OCI-LY1 (cell line): ENCODE measurements around the gene CHST8.

Experiments
- H2AFZ ChIP-seq: fragments of 200-600 bp; sonication (generic), shearing (Covaris generic); 2 replicates; pipeline ENCODE4 v1.6.0; 2014; ENCODE audit warnings: antibody characterized with exemption, mild to moderate bottlenecking, low read length
- H3F3A ChIP-seq: fragments of 200-600 bp; sonication (generic), shearing (Covaris generic); 2 replicates; pipeline ENCODE4 v1.6.0; 2014; ENCODE audit warnings: mild to moderate bottlenecking, antibody characterized with exemption, low read length, moderate library complexity; ENCODE audit not compliant: insufficient read depth
- H3K27ac ChIP-seq: fragments of 200-600 bp; sonication (generic); 2 replicates; pipeline ENCODE4 v1.5.1; 2014; ENCODE audit warnings: low read length, mixed run types, mild to moderate bottlenecking, low read depth; ENCODE audit not compliant: poor library complexity, severe bottlenecking
- H3K27me3 ChIP-seq: fragments of 200-600 bp; sonication (generic); 2 replicates; pipeline ENCODE4 v1.6.0; 2014; ENCODE audit warnings: antibody characterized with exemption, mild to moderate bottlenecking, low read length, moderate library complexity; ENCODE audit not compliant: insufficient read depth
- H3K36me3 ChIP-seq: fragments of 200-600 bp; sonication (generic); 2 replicates; pipeline ENCODE4 v1.6.1; 2014; ENCODE audit warnings: mild to moderate bottlenecking, antibody characterized with exemption, low read length, moderate library complexity, mixed read lengths; ENCODE audit not compliant: insufficient read depth
- H3K4me1 ChIP-seq: fragments of 200-600 bp; sonication (generic); 2 replicates; pipeline ENCODE4 v1.5.1; 2014; ENCODE audit warnings: mild to moderate bottlenecking, low read length, moderate library complexity; ENCODE audit not compliant: insufficient read depth, severe bottlenecking
- H3K4me2 ChIP-seq: fragments of 200-600 bp; sonication (generic), shearing (Covaris generic); 2 replicates; pipeline ENCODE4 v1.6.1; 2014; ENCODE audit warnings: low read length
- H3K4me3 ChIP-seq: fragments of 200-600 bp; sonication (generic); 2 replicates; pipeline ENCODE4 v1.5.1; 2014; ENCODE audit warnings: low read length, low read depth, mild to moderate bottlenecking, mixed read lengths; ENCODE audit not compliant: poor library complexity, severe bottlenecking
- H3K79me2 ChIP-seq: fragments of 200-600 bp; shearing (Covaris generic); 2 replicates; pipeline ENCODE4 v1.6.1; 2016; ENCODE audit warnings: mixed run types, low read length, mixed read lengths; ENCODE audit not compliant: insufficient read depth
- H3K9ac ChIP-seq: fragments of 200-600 bp; sonication (generic), shearing (Covaris generic); 2 replicates; pipeline ENCODE4 v1.6.1; 2014; ENCODE audit warnings: mild to moderate bottlenecking, low read length, mixed read lengths
- H3K9me2 ChIP-seq: fragments of 200-600 bp; sonication (generic), shearing (Covaris generic); 2 replicates; pipeline ENCODE4 v1.6.1; 2014; ENCODE audit warnings: low read depth, mild to moderate bottlenecking, low read length, mixed read lengths
- H3K9me3 ChIP-seq: fragments of 200-600 bp; shearing (Covaris generic); 2 replicates; pipeline ENCODE4 v1.6.1; 2014; ENCODE audit warnings: low read length, mixed read lengths
- H4K20me1 ChIP-seq: fragments of 200-600 bp; sonication (generic), shearing (Covaris generic); 2 replicates; pipeline ENCODE4 v1.6.0; 2016; ENCODE audit warnings: mild to moderate bottlenecking, low read length; ENCODE audit not compliant: insufficient read depth
- EZH2 ChIP-seq: fragments of 200-600 bp; sonication (generic), shearing (Covaris generic); IDR thresholded peaks from 2 replicates; pipeline ENCODE4 v1.8.0; 2017; ENCODE audit warnings: borderline replicate concordance, mixed run types, mild to moderate bottlenecking, antibody characterized with exemption, low read length, moderate library complexity, mixed read lengths
- TF ChIP-seq, protein P1 (sequence below): fragments of 200-600 bp; sonication (generic), shearing (Covaris generic); IDR thresholded peaks from 2 replicates; pipeline ENCODE4 v1.5.1; 2017; ENCODE audit warnings: mild to moderate bottlenecking, antibody characterized with exemption, low read length, moderate library complexity, mixed read lengths

Gene CHST8

GRCh38 chr19:33725567-33725966 is 103.8 kb downstream of the CHST8 start:
- no peaks in the 10 kb centered on the region for H3K36me3 ChIP-seq
- no peaks in the 10 kb centered on the region for H3K27me3 ChIP-seq
- H3K27ac ChIP-seq = no peak overlapping the region

DNA sequence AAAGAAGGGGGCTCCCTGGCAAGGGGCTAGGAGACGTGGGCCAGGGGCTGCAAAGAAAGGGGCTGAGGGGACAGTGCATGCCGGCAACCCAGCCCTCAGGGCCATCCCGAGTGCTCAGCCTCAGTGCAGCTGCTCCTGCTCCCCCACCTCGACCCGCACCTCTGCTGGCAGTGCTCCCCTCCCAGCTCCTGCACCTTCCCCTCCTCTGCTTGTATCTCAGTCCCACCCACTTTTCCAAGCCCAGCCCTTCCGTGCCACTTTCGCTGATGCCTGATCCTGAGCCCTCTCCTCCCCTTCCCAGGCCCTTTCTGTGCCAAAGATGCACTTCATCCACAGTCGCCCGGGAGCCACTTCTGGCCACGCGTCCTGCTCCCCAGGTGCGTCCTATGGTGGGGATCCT is 105.0 kb downstream of the CHST8 start:
- Histone ChIP-seq H3F3A (no peaks in the 10 kb centered on the region), H3K79me2 (no peaks in the 10 kb centered on the region), H3K4me1 (no peaks in the 10 kb centered on the region), H3K4me2 (no peak overlapping the region), H3K27me3 (no peaks in the 10 kb centered on the region), H3K9ac (no peak overlapping the region), H3K9me3 (no peaks in the 10 kb centered on the region), H3K9me2 (no peaks in the 10 kb centered on the region), H3K4me3 (no peak overlapping the region), H2AFZ (no peak overlapping the region), H3K27ac (no peak overlapping the region), H3K36me3 (no peaks in the 10 kb centered on the region), H4K20me1 (no peaks in the 10 kb centered on the region)
- no peak for TF ChIP-seq EZH2
- TF ChIP-seq, protein P1, sequence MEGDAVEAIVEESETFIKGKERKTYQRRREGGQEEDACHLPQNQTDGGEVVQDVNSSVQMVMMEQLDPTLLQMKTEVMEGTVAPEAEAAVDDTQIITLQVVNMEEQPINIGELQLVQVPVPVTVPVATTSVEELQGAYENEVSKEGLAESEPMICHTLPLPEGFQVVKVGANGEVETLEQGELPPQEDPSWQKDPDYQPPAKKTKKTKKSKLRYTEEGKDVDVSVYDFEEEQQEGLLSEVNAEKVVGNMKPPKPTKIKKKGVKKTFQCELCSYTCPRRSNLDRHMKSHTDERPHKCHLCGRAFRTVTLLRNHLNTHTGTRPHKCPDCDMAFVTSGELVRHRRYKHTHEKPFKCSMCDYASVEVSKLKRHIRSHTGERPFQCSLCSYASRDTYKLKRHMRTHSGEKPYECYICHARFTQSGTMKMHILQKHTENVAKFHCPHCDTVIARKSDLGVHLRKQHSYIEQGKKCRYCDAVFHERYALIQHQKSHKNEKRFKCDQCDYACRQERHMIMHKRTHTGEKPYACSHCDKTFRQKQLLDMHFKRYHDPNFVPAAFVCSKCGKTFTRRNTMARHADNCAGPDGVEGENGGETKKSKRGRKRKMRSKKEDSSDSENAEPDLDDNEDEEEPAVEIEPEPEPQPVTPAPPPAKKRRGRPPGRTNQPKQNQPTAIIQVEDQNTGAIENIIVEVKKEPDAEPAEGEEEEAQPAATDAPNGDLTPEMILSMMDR = no peak

More at GRCh38 chr19:33725567-33725966, 103.8 kb downstream of the CHST8 start:
- H2AFZ ChIP-seq = no peak overlapping the region
- no peaks in the 10 kb centered on the region for H3F3A ChIP-seq
- no peaks in the 10 kb centered on the region for H3K9me2 ChIP-seq
- H3K4me3 ChIP-seq = no peak overlapping the region
- H3K4me2 ChIP-seq = no peak overlapping the region
- H3K4me1 ChIP-seq = no peaks in the 10 kb centered on the region
- TF ChIP-seq, protein P1 = no peak
- no peak for TF ChIP-seq EZH2
- H3K9ac ChIP-seq = no peak overlapping the region
- H3K79me2 ChIP-seq = no peaks in the 10 kb centered on the region
- no peaks in the 10 kb centered on the region for H3K9me3 ChIP-seq
- H4K20me1 ChIP-seq = no peaks in the 10 kb centered on the region

DNA sequence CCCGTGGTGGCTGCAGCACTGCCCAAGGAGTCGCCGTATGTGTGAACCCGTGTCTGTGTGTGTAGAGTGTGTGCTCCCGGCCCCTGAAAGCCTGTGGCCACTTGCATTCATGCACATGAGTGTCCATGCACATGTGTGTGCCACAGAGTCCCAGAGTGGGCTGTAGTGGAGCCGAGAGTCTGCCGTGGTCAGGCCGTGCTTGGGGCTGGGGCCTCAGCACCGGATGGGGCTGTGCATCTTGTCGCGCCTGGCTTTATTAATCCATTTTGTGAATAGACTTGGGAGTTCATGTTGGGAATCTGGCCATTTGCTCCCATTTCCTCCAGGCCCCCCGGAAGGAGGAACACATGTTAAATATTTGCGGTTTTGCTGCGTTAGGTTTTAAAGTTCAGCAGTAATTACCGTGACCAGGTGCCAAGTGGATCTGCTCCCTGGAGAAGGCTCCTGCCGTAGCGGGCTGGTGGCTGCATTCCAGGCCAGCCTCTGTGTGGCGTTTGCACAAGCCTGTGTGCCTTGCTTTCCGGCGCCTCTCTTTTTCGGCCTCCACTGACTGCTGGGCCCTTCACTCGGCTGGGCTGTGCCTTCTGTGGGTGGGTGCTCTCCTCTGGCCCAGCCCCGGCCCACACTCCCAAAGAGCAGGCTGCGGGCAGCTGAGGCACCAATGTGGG is 105.7 kb downstream of the CHST8 start:
- no peak for TF ChIP-seq EZH2
- TF ChIP-seq, protein P1 = no peak
- H3K4me2 ChIP-seq = no peak overlapping the region
- H3K36me3 ChIP-seq = no peaks in the 10 kb centered on the region
- H3K4me1 ChIP-seq = no peaks in the 10 kb centered on the region
- H3K9me3 ChIP-seq = no peaks in the 10 kb centered on the region
- H4K20me1 ChIP-seq = no peaks in the 10 kb centered on the region
- no peaks in the 10 kb centered on the region for H3F3A ChIP-seq
- H2AFZ ChIP-seq = no peak overlapping the region
- H3K27me3 ChIP-seq = no peaks in the 10 kb centered on the region
- H3K4me3 ChIP-seq = no peak overlapping the region
- H3K27ac ChIP-seq = no peak overlapping the region
- no peak overlapping the region for H3K9ac ChIP-seq
- no peaks in the 10 kb centered on the region for H3K79me2 ChIP-seq
- no peaks in the 10 kb centered on the region for H3K9me2 ChIP-seq
